GF-D8 (cell line): ENCODE data around the gene KIF21B.

Source experiments
- DNase-seq: peaks from one replicate; lab custom pipeline; 2025; lab: John Stamatoyannopoulos, UW

Gene KIF21B

GRCh38 chr1:201048521-201048920, 25.0 kb upstream of the KIF21B start:
- DNase-seq, result no peak

- no peak for DNase-seq
These were observed 20.6 kb upstream of the KIF21B start for GRCh38 chr1:201044119-201044518.

GRCh38 chr1:201042779-201043461, 19.4 kb upstream of the KIF21B start:
- peak; percentile 17 for DNase-seq

GRCh38 chr1:201041011-201041410, 17.5 kb upstream of the KIF21B start:
- no peak for DNase-seq

- DNase-seq, result no peak
These were observed 16.4 kb upstream of the KIF21B start for GRCh38 chr1:201039876-201040275.

GRCh38 chr1:201039418-201039817, 15.9 kb upstream of the KIF21B start:
- DNase-seq, result no peak

- no peak for DNase-seq
These were observed 14.8 kb upstream of the KIF21B start for GRCh38 chr1:201038186-201038876.

- DNase-seq, result no peak
These were observed 12.8 kb upstream of the KIF21B start for GRCh38 chr1:201036188-201036842.

GRCh38 chr1:201034671-201035070, 11.2 kb upstream of the KIF21B start:
- no peak for DNase-seq

- no peak for DNase-seq
These were observed 8.9 kb upstream of the KIF21B start for GRCh38 chr1:201032408-201032807.

GRCh38 chr1:201028461-201028889, 5.0 kb upstream of the KIF21B start:
- DNase-seq, result peak; percentile 86

- DNase-seq, result peak; percentile 81
These were observed 3.3 kb upstream of the KIF21B start for GRCh38 chr1:201026836-201027235.

- no peak for DNase-seq
These were observed 2.7 kb upstream of the KIF21B start for GRCh38 chr1:201026234-201026633.

GRCh38 chr1:201025571-201026002, 2.1 kb upstream of the KIF21B start:
- DNase-seq, result peak; percentile 19

- peak; percentile 18 for DNase-seq
These were observed 1.1 kb upstream of the KIF21B start for GRCh38 chr1:201024625-201024998.

- no peak for DNase-seq
These were observed 558 bp upstream of the KIF21B start for GRCh38 chr1:201023920-201024624.

GRCh38 chr1:201022820-201023516, 546 bp downstream of the KIF21B start:
- no peak for DNase-seq

GRCh38 chr1:201022493-201022819, 1.1 kb downstream of the KIF21B start:
- no peak for DNase-seq

- no peak for DNase-seq
These were observed 1.7 kb downstream of the KIF21B start for GRCh38 chr1:201021630-201022492.

GRCh38 chr1:201020721-201021629, 2.5 kb downstream of the KIF21B start:
- no peak for DNase-seq
